Measurements from ENCODE around the gene CLCN1. TPM values are rescaled to one million over a fixed set of nuclear protein-coding genes. Genes with fewer than 3 reads are reported as not detected.
"Not testable (repeated sequence)": the region's sequence is repeated elsewhere in the genome, so short reads cannot be mapped to it uniquely, and the experiment has no call there.

CLCN1 gene
- total RNA-seq, 3 donors from 2014 or later (not counting 1 experiment from before 2014, with no cell fraction given), result 0.16 to 0.19 TPM; not detected in 1

DNA sequence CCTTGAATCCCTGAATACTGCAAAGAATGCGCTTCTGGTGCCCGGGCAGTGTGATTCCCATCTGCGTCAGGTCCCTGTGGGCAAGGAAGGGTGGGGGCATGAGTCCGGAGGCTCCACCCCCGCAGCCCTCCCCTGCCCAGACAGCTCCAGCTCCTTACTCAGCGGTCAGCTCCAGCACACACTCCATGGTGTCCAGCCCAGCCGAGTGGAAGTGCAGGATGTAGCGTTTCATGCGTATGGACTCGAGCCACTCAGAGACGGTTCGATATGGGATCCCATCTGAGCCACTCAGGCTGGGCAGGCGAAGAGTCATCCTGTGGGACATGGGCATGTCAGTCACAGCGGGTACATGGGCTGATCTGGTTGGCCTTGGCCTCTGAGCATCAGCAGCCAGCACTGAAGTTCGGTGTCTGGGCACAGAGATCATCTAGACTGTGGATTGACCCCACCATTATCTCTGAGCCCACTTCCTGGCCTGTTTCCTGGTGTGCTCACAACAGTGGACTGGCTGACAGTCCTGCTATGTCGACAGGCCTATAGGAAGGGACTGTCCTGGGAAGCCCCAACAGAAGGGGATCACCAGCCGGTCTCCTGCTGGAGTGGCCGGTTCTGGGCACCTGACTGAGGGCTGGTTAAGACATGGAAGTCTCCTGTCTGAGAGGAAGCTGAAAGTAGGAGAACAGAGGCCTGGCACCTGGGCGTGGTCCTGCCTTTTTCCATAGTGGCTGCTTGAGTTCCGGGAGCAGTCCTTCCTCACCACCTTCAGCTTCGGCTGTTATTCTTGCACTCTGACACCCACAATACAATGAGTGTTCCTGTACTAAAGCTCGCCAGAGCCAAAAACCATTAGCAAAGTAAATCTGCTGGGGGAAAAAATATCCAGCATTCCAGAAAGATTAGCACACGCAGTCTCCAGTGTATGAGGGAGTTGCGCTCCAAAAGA is 75.8 kb downstream of the CLCN1 start:
- Histone ChIP-seq H3K36me3 (ENCODE audit: control insufficient read depth, insufficient read depth, low read length) (peaks cover 50% of the 10 kb centered on the region), H3K27ac (ENCODE audit: low read length) (no peak overlapping the region), H3K4me3 (ENCODE audit: low read length) (no peak overlapping the region), H3K27me3 (ENCODE audit: control insufficient read depth, insufficient read depth, low read length) (no peaks in the 10 kb centered on the region), H3K4me1 (ENCODE audit: control insufficient read depth, insufficient read depth, low read length) (peaks cover 20% of the 10 kb centered on the region), H3K9me3 (ENCODE audit: control insufficient read depth, insufficient read depth, low read length) (no peaks in the 10 kb centered on the region)
- intact Hi-C loops (cut with micrococcal nuclease), result no loop called here
- H3K36me3 Mint-ChIP-seq, result no peaks in the 10 kb centered on the region
- ATAC-seq (no peak), DNase-seq (no peak)
- TF ChIP-seq CTCF (IDR thresholded peaks at IDR 0.05), result no peak
- no peak overlapping the region for H3K4me3 Mint-ChIP-seq
- no peaks in the 10 kb centered on the region for H3K9me3 Mint-ChIP-seq
- 89% methylated on average over 24 of the region's 24 CpGs for WGBS (ENCODE audit: insufficient coverage)
- H3K4me1 Mint-ChIP-seq, result peaks cover 11 to 24% of the 10 kb centered on the region in 2 donors
- no peak overlapping the region for H3K27ac Mint-ChIP-seq
- H3K27me3 Mint-ChIP-seq (ENCODE audit: low read depth in 2 of 2), result no peaks in the 10 kb centered on the region

DNA sequence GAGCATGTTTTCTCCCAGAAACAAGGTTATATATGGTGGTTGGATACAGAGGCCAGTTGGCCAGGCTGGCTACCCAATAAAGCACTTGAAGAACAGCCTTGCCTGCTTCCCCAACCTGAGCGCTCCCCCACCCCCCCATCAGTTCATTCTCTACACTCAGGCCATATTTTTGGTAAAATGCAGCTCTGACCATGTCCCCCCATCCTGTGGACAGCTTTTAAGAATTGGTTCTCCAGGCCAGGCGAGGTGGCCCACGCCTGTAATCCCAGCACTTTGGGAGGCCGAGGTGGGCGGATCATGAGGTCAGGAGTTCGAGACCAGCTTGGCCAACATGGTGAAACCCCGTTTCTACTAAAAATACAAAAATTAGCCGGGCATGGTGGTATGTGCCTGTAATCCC is 76.5 kb downstream of the CLCN1 start:
- WGBS (ENCODE audit: insufficient coverage), result 98% methylated on average over 8 of the region's 8 CpGs
- H3K9me3 ChIP-seq (ENCODE audit: control insufficient read depth, insufficient read depth, low read length); H3K27ac ChIP-seq (ENCODE audit: low read length); ATAC-seq; H3K9me3 Mint-ChIP-seq; H3K27me3 ChIP-seq (ENCODE audit: control insufficient read depth, insufficient read depth, low read length); DNase-seq; H3K4me3 Mint-ChIP-seq; H3K27ac Mint-ChIP-seq; H3K4me3 ChIP-seq (ENCODE audit: low read length); H3K36me3 Mint-ChIP-seq; intact Hi-C loops (cut with micrococcal nuclease); H3K27me3 Mint-ChIP-seq (ENCODE audit: low read depth in 2 of 2): not testable (repeated sequence)
- peaks cover 11 to 24% of the 10 kb centered on the region in 2 donors for H3K4me1 Mint-ChIP-seq
- Histone ChIP-seq H3K36me3 (ENCODE audit: control insufficient read depth, insufficient read depth, low read length) (peaks cover 44% of the 10 kb centered on the region), H3K4me1 (ENCODE audit: control insufficient read depth, insufficient read depth, low read length) (peaks cover 15% of the 10 kb centered on the region)

GRCh38 chr7:143392875-143393266 is 77.0 kb downstream of the CLCN1 start:
- H3K36me3 Mint-ChIP-seq, result no peaks in the 10 kb centered on the region
- H3K36me3 ChIP-seq (ENCODE audit: control insufficient read depth, insufficient read depth, low read length), result peaks cover 39% of the 10 kb centered on the region
- H3K4me3 ChIP-seq (ENCODE audit: low read length), result no peak overlapping the region

More at GRCh38 chr7:143392875-143393266, 77.0 kb downstream of the CLCN1 start:
- Mint-ChIP-seq H3K27ac (no peak overlapping the region), H3K4me3 (no peak overlapping the region), H3K9me3 (no peaks in the 10 kb centered on the region), H3K4me1 (peaks cover 11 to 24% of the 10 kb centered on the region in 2 donors), H3K27me3 (ENCODE audit: low read depth in 2 of 2) (no peaks in the 10 kb centered on the region)
- DNase-seq, result no peak
- intact Hi-C loops (cut with micrococcal nuclease), result no loop called here
- H3K4me1 ChIP-seq (ENCODE audit: control insufficient read depth, insufficient read depth, low read length), result peaks cover 15% of the 10 kb centered on the region
- 97% methylated on average over 6 of the region's 6 CpGs for WGBS (ENCODE audit: insufficient coverage)
- H3K27me3 ChIP-seq (ENCODE audit: control insufficient read depth, insufficient read depth, low read length), result no peaks in the 10 kb centered on the region
- H3K9me3 ChIP-seq (ENCODE audit: control insufficient read depth, insufficient read depth, low read length), result no peaks in the 10 kb centered on the region
- no peak for ATAC-seq
- no peak overlapping the region for H3K27ac ChIP-seq (ENCODE audit: low read length)
- no peak for TF ChIP-seq CTCF (IDR thresholded peaks at IDR 0.05)
